ENCODE data around the gene LDB2. TPM values are rescaled to one million over a fixed set of nuclear protein-coding genes. Genes with fewer than 3 reads are reported as not detected.

Gene LDB2
- total and polyA plus RNA-seq, 2 of the 8 experiments (the other 6 are each of a cell fraction or from before 2014, with no cell fraction given) = 57.0 to 140 TPM

DNA sequence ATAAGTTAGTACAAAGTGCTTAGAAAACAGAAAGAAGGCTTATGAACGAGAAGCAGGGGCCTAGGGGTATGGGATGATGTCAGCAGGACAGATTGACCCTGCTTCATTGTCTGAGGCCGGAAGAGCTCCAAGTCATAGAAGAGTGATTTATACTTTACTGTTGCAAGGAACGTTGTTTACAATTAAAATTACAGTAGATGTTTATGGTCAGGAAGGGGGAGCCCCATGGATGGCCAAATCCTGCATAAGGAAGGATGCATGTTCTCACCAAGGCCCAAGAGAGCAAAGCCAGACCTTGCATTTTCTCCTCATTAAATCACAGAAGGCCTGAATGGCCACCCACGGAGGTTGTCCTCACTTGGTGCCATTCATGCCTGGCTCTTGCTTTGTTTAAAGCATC, 115.3 kb downstream of the LDB2 start (continued):
- TF ChIP-seq TAF1 (IDR thresholded peaks at IDR 0.05; ENCODE audit: low read depth, low read length) (no peak), JUND (IDR thresholded peaks at IDR 0.05; ENCODE audit: low read length) (no peak), EP300 (IDR thresholded peaks at IDR 0.05; ENCODE audit: borderline replicate concordance in 1 of 2, low read depth in 2 of 2, low read length in 2 of 2) (no peak), RNF2 (IDR thresholded peaks at IDR 0.05; ENCODE audit: borderline replicate concordance, low read depth, low read length, missing control alignments, poor library complexity, severe bottlenecking) (no peak)
- TF ChIP-seq, protein P1, sequence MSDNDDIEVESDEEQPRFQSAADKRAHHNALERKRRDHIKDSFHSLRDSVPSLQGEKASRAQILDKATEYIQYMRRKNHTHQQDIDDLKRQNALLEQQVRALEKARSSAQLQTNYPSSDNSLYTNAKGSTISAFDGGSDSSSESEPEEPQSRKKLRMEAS (IDR thresholded peaks at IDR 0.05) = no peak
- TF ChIP-seq, protein P2, sequence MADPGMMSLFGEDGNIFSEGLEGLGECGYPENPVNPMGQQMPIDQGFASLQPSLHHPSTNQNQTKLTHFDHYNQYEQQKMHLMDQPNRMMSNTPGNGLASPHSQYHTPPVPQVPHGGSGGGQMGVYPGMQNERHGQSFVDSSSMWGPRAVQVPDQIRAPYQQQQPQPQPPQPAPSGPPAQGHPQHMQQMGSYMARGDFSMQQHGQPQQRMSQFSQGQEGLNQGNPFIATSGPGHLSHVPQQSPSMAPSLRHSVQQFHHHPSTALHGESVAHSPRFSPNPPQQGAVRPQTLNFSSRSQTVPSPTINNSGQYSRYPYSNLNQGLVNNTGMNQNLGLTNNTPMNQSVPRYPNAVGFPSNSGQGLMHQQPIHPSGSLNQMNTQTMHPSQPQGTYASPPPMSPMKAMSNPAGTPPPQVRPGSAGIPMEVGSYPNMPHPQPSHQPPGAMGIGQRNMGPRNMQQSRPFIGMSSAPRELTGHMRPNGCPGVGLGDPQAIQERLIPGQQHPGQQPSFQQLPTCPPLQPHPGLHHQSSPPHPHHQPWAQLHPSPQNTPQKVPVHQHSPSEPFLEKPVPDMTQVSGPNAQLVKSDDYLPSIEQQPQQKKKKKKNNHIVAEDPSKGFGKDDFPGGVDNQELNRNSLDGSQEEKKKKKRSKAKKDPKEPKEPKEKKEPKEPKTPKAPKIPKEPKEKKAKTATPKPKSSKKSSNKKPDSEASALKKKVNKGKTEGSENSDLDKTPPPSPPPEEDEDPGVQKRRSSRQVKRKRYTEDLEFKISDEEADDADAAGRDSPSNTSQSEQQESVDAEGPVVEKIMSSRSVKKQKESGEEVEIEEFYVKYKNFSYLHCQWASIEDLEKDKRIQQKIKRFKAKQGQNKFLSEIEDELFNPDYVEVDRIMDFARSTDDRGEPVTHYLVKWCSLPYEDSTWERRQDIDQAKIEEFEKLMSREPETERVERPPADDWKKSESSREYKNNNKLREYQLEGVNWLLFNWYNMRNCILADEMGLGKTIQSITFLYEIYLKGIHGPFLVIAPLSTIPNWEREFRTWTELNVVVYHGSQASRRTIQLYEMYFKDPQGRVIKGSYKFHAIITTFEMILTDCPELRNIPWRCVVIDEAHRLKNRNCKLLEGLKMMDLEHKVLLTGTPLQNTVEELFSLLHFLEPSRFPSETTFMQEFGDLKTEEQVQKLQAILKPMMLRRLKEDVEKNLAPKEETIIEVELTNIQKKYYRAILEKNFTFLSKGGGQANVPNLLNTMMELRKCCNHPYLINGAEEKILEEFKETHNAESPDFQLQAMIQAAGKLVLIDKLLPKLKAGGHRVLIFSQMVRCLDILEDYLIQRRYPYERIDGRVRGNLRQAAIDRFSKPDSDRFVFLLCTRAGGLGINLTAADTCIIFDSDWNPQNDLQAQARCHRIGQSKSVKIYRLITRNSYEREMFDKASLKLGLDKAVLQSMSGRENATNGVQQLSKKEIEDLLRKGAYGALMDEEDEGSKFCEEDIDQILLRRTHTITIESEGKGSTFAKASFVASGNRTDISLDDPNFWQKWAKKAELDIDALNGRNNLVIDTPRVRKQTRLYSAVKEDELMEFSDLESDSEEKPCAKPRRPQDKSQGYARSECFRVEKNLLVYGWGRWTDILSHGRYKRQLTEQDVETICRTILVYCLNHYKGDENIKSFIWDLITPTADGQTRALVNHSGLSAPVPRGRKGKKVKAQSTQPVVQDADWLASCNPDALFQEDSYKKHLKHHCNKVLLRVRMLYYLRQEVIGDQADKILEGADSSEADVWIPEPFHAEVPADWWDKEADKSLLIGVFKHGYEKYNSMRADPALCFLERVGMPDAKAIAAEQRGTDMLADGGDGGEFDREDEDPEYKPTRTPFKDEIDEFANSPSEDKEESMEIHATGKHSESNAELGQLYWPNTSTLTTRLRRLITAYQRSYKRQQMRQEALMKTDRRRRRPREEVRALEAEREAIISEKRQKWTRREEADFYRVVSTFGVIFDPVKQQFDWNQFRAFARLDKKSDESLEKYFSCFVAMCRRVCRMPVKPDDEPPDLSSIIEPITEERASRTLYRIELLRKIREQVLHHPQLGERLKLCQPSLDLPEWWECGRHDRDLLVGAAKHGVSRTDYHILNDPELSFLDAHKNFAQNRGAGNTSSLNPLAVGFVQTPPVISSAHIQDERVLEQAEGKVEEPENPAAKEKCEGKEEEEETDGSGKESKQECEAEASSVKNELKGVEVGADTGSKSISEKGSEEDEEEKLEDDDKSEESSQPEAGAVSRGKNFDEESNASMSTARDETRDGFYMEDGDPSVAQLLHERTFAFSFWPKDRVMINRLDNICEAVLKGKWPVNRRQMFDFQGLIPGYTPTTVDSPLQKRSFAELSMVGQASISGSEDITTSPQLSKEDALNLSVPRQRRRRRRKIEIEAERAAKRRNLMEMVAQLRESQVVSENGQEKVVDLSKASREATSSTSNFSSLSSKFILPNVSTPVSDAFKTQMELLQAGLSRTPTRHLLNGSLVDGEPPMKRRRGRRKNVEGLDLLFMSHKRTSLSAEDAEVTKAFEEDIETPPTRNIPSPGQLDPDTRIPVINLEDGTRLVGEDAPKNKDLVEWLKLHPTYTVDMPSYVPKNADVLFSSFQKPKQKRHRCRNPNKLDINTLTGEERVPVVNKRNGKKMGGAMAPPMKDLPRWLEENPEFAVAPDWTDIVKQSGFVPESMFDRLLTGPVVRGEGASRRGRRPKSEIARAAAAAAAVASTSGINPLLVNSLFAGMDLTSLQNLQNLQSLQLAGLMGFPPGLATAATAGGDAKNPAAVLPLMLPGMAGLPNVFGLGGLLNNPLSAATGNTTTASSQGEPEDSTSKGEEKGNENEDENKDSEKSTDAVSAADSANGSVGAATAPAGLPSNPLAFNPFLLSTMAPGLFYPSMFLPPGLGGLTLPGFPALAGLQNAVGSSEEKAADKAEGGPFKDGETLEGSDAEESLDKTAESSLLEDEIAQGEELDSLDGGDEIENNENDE (IDR thresholded peaks at IDR 0.05; ENCODE audit: insufficient replicate concordance, low read length) = no peak

Data from H1 (cell line).